Nephron (organoid): ENCODE data around the gene KAT6B.

Experiments
- H3K27ac Mint-ChIP-seq, 3 experiments: 2 replicates each; pipeline ENCODE4 v1.8.0; 2020; ENCODE audit warnings: mixed read lengths in 3 of 3, mild to moderate bottlenecking in 2 of 3, moderate library complexity in 1 of 3
- H3K27me3 Mint-ChIP-seq: 2 replicates; pipeline ENCODE4 v1.8.0; 2021; ENCODE audit warnings: low read depth, mild to moderate bottlenecking, moderate library complexity, mixed read lengths
- H3K36me3 Mint-ChIP-seq: 2 replicates; pipeline ENCODE4 v1.8.0; 2020; ENCODE audit warnings: low read depth, mixed read lengths
- H3K4me1 Mint-ChIP-seq: 2 replicates; pipeline ENCODE4 v1.8.0; 2020; ENCODE audit warnings: mixed read lengths
- H3K4me3 Mint-ChIP-seq, 3 experiments: 2 replicates each; pipeline ENCODE4 v1.8.0; 2020; ENCODE audit warnings: mild to moderate bottlenecking in 3 of 3, mixed read lengths in 3 of 3, moderate library complexity in 2 of 3
- H3K9me3 Mint-ChIP-seq: 2 replicates; pipeline ENCODE4 v1.8.0; 2020; ENCODE audit warnings: mixed read lengths
- CTCF ChIP-seq, 3 experiments: fragments of 200-600 bp; sonication (generic); IDR thresholded peaks; one replicate each; pipeline ENCODE4 v1.5.0; 2021; ENCODE audit warnings: antibody characterized with exemption in 3 of 3; ENCODE audit not compliant: unreplicated experiment in 3 of 3

KAT6B gene

GRCh38 chr10:75057680-75058079 is 231.3 kb downstream of the KAT6B start:
- Mint-ChIP-seq H3K4me1 (peaks cover 22% of the 10 kb centered on the region), H3K4me3 (no peak overlapping the region), H3K36me3 (no peaks in the 10 kb centered on the region), H3K27ac (no peak overlapping the region), H3K27me3 (peaks cover 6% of the 10 kb centered on the region), H3K9me3 (no peaks in the 10 kb centered on the region)
- no peak for TF ChIP-seq CTCF (IDR thresholded peaks at IDR 0.05; ENCODE audit: unreplicated experiment in 3 of 3)

- Mint-ChIP-seq H3K27me3 (peaks cover 6% of the 10 kb centered on the region), H3K4me1 (peaks cover 25% of the 10 kb centered on the region), H3K27ac (no peak overlapping the region), H3K9me3 (no peaks in the 10 kb centered on the region), H3K4me3 (no peak overlapping the region), H3K36me3 (no peaks in the 10 kb centered on the region)
- TF ChIP-seq CTCF (IDR thresholded peaks at IDR 0.05; ENCODE audit: unreplicated experiment in 3 of 3), result no peak
These were observed 231.8 kb downstream of the KAT6B start for GRCh38 chr10:75058161-75058560.

GRCh38 chr10:75061709-75062505 is 235.5 kb downstream of the KAT6B start:
- Mint-ChIP-seq H3K27me3 (peaks cover 6% of the 10 kb centered on the region), H3K27ac (peak overlapping the region; percentile 50 to 95 (median 80)), H3K4me3 (peak overlapping the region in 1 of 3 experiments; percentile 13), H3K9me3 (no peaks in the 10 kb centered on the region), H3K4me1 (peaks cover 37% of the 10 kb centered on the region), H3K36me3 (no peaks in the 10 kb centered on the region)
- TF ChIP-seq CTCF (IDR thresholded peaks at IDR 0.05; ENCODE audit: unreplicated experiment in 3 of 3), result no peak

GRCh38 chr10:75062506-75063299 is 236.3 kb downstream of the KAT6B start:
- Mint-ChIP-seq H3K4me1 (peaks cover 37% of the 10 kb centered on the region), H3K27me3 (peaks cover 3% of the 10 kb centered on the region), H3K36me3 (no peaks in the 10 kb centered on the region), H3K27ac (peak overlapping the region; percentile 50 to 95 (median 80)), H3K4me3 (peak overlapping the region in 1 of 3 experiments; percentile 13), H3K9me3 (no peaks in the 10 kb centered on the region)
- no peak for TF ChIP-seq CTCF (IDR thresholded peaks at IDR 0.05; ENCODE audit: unreplicated experiment in 3 of 3)

- Mint-ChIP-seq H3K9me3 (no peaks in the 10 kb centered on the region), H3K27me3 (peaks cover 3% of the 10 kb centered on the region), H3K4me3 (no peak overlapping the region), H3K27ac (no peak overlapping the region), H3K36me3 (no peaks in the 10 kb centered on the region), H3K4me1 (peaks cover 40% of the 10 kb centered on the region)
- TF ChIP-seq CTCF (IDR thresholded peaks at IDR 0.05; ENCODE audit: unreplicated experiment in 3 of 3), result no peak
These were observed 237.2 kb downstream of the KAT6B start for GRCh38 chr10:75063461-75064230.
